Mucosa of rectum (tissue), 2 donors: ENCODE measurements around the gene RSRP1.

Source experiments
- H3K27ac ChIP-seq, 2 donors: one replicate each; pipeline ENCODE4 v1.7.0; 2013; ENCODE audit warnings: inconsistent platforms in 2 of 2, low read depth in 2 of 2, low read length in 2 of 2
- H3K27me3 ChIP-seq, 2 donors: one replicate each; pipeline ENCODE4 v1.7.0; 2013; ENCODE audit warnings: low read length in 2 of 2; ENCODE audit not compliant: control insufficient read depth in 2 of 2, insufficient read depth in 2 of 2
- H3K36me3 ChIP-seq, 2 donors: one replicate each; pipeline ENCODE4 v1.7.0; 2013; ENCODE audit warnings: low read length in 2 of 2; ENCODE audit not compliant: control insufficient read depth in 2 of 2, insufficient read depth in 2 of 2
- H3K4me1 ChIP-seq, 2 donors: one replicate each; pipeline ENCODE4 v1.7.0; 2013; ENCODE audit warnings: low read length in 2 of 2, mild to moderate bottlenecking in 1 of 2; ENCODE audit not compliant: control insufficient read depth in 2 of 2, insufficient read depth in 2 of 2
- H3K4me3 ChIP-seq, 2 donors: one replicate each; pipeline ENCODE4 v1.7.0; 2013; ENCODE audit warnings: low read length in 2 of 2
- H3K9ac ChIP-seq, 2 donors: one replicate each; pipeline ENCODE4 v1.7.0; 2013; ENCODE audit warnings: low read length in 2 of 2, low read depth in 1 of 2, mild to moderate bottlenecking in 1 of 2
- H3K9me3 ChIP-seq, 2 donors: one replicate each; pipeline ENCODE4 v1.7.0; 2013; ENCODE audit warnings: low read length in 2 of 2; ENCODE audit not compliant: control insufficient read depth in 2 of 2
- donor health status: healthy.
- donor health status: Normal muscosa, but diverticular disease.

The RSRP1 gene

DNA sequence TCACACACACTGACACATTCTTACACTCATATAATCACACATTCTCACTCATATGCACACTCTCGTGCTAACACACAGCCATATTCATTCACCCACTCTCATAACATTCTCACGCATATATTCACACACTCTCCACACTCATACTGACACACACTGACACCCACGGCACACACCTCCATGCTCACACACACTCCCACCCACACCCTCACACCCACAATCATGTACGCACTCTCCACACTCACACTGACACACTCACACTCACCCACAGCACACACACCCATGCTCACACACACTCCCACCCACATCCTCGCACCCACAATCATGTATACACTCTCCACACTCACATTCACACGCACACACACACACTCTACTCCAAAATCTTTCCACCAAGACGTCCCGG lies 53.2 kb downstream of the RSRP1 start:
- no peaks in the 10 kb centered on the region for H3K27me3 ChIP-seq
- peaks cover 21 to 43% of the 10 kb centered on the region in 2 donors for H3K4me1 ChIP-seq
- no peak overlapping the region for H3K9ac ChIP-seq
- H3K36me3 ChIP-seq = no peaks in the 10 kb centered on the region
- no peaks in the 10 kb centered on the region for H3K9me3 ChIP-seq
- no peak overlapping the region for H3K4me3 ChIP-seq
- no peak overlapping the region for H3K27ac ChIP-seq

DNA sequence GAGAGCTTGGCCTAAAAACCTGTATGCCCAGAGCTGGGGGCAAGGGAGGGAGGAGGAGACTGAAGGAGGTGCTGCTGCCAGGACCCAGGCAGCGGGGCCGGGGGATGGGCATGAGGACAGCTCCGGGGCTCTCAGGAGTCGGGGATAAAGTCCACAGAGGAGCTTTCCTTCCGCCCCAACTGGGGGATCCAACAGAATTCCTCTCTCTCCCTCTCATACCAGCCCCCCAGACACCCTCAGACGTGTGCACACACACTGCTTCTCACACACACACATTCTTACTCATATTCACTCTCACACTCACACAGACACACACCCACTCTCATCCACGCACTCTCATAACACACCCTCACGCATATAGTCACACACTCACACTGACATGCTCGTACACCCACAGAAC lies 54.0 kb downstream of the RSRP1 start:
- Histone ChIP-seq H3K9me3 (no peaks in the 10 kb centered on the region), H3K27me3 (no peaks in the 10 kb centered on the region), H3K27ac (no peak overlapping the region), H3K4me1 (peaks cover 15 to 35% of the 10 kb centered on the region in 2 donors), H3K36me3 (no peaks in the 10 kb centered on the region), H3K9ac (no peak overlapping the region), H3K4me3 (no peak overlapping the region)
